ENCODE data around the gene R3HDM1.
"Not testable (repeated sequence)": the region's sequence is repeated elsewhere in the genome, so short reads cannot be mapped to it uniquely, and the experiment has no call there.

R3HDM1 gene

GRCh38 chr2:135650721-135651120, 119.4 kb downstream of the R3HDM1 start:
- no peak for DNase-seq

- no peak for DNase-seq
Observed at GRCh38 chr2:135651717-135652116, 120.4 kb downstream of the R3HDM1 start.

- DNase-seq = not testable (repeated sequence)
Observed at GRCh38 chr2:135654239-135654638, 123.0 kb downstream of the R3HDM1 start.

GRCh38 chr2:135657806-135658582, 126.7 kb downstream of the R3HDM1 start:
- no peak for DNase-seq

GRCh38 chr2:135662088-135662487, 130.8 kb downstream of the R3HDM1 start:
- DNase-seq = no peak

GRCh38 chr2:135663148-135663700, 131.9 kb downstream of the R3HDM1 start:
- no peak for DNase-seq

GRCh38 chr2:135664623-135665068, 133.4 kb downstream of the R3HDM1 start:
- DNase-seq = no peak

- no peak for DNase-seq
Observed at GRCh38 chr2:135667045-135667444, 135.8 kb downstream of the R3HDM1 start.

GRCh38 chr2:135674453-135674852, 143.2 kb downstream of the R3HDM1 start:
- no peak for DNase-seq

GRCh38 chr2:135676031-135676430, 144.7 kb downstream of the R3HDM1 start:
- DNase-seq = no peak

GRCh38 chr2:135679125-135679524, 147.8 kb downstream of the R3HDM1 start:
- no peak for DNase-seq

GRCh38 chr2:135685361-135685760, 154.1 kb downstream of the R3HDM1 start:
- no peak for DNase-seq

- no peak for DNase-seq
Observed at GRCh38 chr2:135688978-135689377, 157.7 kb downstream of the R3HDM1 start.

- no peak for DNase-seq
Observed at GRCh38 chr2:135689679-135690078, 158.4 kb downstream of the R3HDM1 start.

- DNase-seq = no peak
Observed at GRCh38 chr2:135694711-135695110, 163.4 kb downstream of the R3HDM1 start.

- DNase-seq = no peak
Observed at GRCh38 chr2:135698838-135699237, 167.6 kb downstream of the R3HDM1 start.

- no peak for DNase-seq
Observed at GRCh38 chr2:135701442-135701841, 170.2 kb downstream of the R3HDM1 start.

GRCh38 chr2:135703300-135703699, 172.0 kb downstream of the R3HDM1 start:
- peak in 1 of 2 donors; percentile 16 for DNase-seq

GRCh38 chr2:135704075-135704474, 172.8 kb downstream of the R3HDM1 start:
- DNase-seq = not testable (repeated sequence)

- no peak for DNase-seq
Observed at GRCh38 chr2:135708159-135708558, 176.9 kb downstream of the R3HDM1 start.

- DNase-seq = peak; percentile 47 to 58
Observed at GRCh38 chr2:135709992-135710391, 178.7 kb downstream of the R3HDM1 start.

- not testable (repeated sequence) for DNase-seq
Observed at GRCh38 chr2:135715086-135715485, 183.8 kb downstream of the R3HDM1 start.

GRCh38 chr2:135728064-135728743, 196.9 kb downstream of the R3HDM1 start:
- no peak for DNase-seq

GRCh38 chr2:135732561-135732960, 201.3 kb downstream of the R3HDM1 start:
- no peak for DNase-seq
